Lung (tissue), 12 donors: Measurements from ENCODE around the gene ELL. TPM values are rescaled to one million over a fixed set of nuclear protein-coding genes. Genes with fewer than 3 reads are reported as not detected.
"Not testable (repeated sequence)": the region's sequence is repeated elsewhere in the genome, so short reads cannot be mapped to it uniquely, and the experiment has no call there.

Experiments
- ATAC-seq: fragments of 200-7000 bp; cut with Tn5 transposase; one replicate; pipeline ENCODE4 v1.9.1; 2020; ENCODE audit warnings: moderate number of reproducible peaks; ENCODE audit not compliant: insufficient read depth, low FRiP score
- DNase-seq, 3 donors: peaks; one replicate each; pipeline ENCODE4 v3.0.0-alpha.2; 2013 to 2017
- H3K27ac ChIP-seq, 2 donors: one replicate each; pipeline ENCODE4 v1.5.1; 2013; ENCODE audit warnings: mild to moderate bottlenecking in 2 of 2, moderate library complexity in 2 of 2, control low read depth in 1 of 2, inconsistent platforms in 1 of 2, low read depth in 1 of 2, low read length in 1 of 2
- H3K27me3 ChIP-seq, 3 donors: one replicate each; pipeline ENCODE4 v1.5.1; 2013; ENCODE audit warnings: low read length in 2 of 3; ENCODE audit not compliant: control insufficient read depth in 3 of 3, insufficient read depth in 3 of 3
- H3K36me3 ChIP-seq, 4 donors: one replicate each; pipeline ENCODE4 v1.5.1; 2013; ENCODE audit warnings: low read length in 4 of 4, mild to moderate bottlenecking in 1 of 4, moderate library complexity in 1 of 4; ENCODE audit not compliant: control insufficient read depth in 4 of 4, insufficient read depth in 4 of 4
- H3K4me1 ChIP-seq, 5 donors: one replicate each; pipeline ENCODE4 v1.5.1; 2013; ENCODE audit warnings: low read length in 5 of 5, mild to moderate bottlenecking in 2 of 5, moderate library complexity in 1 of 5; ENCODE audit not compliant: control insufficient read depth in 5 of 5, insufficient read depth in 5 of 5
- H3K4me3 ChIP-seq: one replicate; pipeline ENCODE4 v1.5.1; 2013; ENCODE audit warnings: mild to moderate bottlenecking, control low read depth, moderate library complexity
- H3K9ac ChIP-seq, 2 donors: one replicate each; pipeline ENCODE4 v1.5.1; 2013; ENCODE audit warnings: low read length in 2 of 2, control low read depth in 1 of 2; ENCODE audit not compliant: insufficient read depth in 1 of 2
- H3K9me3 ChIP-seq, 4 donors: one replicate each; pipeline ENCODE4 v1.5.1; 2013; ENCODE audit warnings: low read length in 3 of 4, mild to moderate bottlenecking in 1 of 4, moderate library complexity in 1 of 4; ENCODE audit not compliant: control insufficient read depth in 4 of 4, insufficient read depth in 3 of 4
- CTCF ChIP-seq: IDR thresholded peaks from 2 replicates; pipeline ENCODE4 v1.5.1; 2012; ENCODE audit warnings: mild to moderate bottlenecking; ENCODE audit errors: control extremely low read depth, extremely low read depth
- WGBS, 2 donors: extraction: QIAGEN DNeasy Blood & Tissue Kit; methylation state at CpG; one replicate each; pipeline ENCODE4 v1.1.7; 2013; 5-methylcytosine and 5-hydroxymethylcytosine counted together
- polyA plus RNA-seq, 2 donors: library from polyadenylated mRNA; stranded (reverse); fragments of 200-250 nt; gene quantifications; one replicate each; pipeline ENCODE4 v1.2.1, GENCODE V29; 2013
- total RNA-seq, 2 donors: library from RNA; depleted of rRNA in 1 of 2; stranded (reverse); fragments of >200 nt in 1 of 2; gene quantifications; one replicate each; pipeline ENCODE4 v1.2.1, GENCODE V29; 2014 to 2021
- donor health status: control.
- donor health status: control.
- donor health status: Bipolar disorder and iron deficiency.
- donor health status: healthy.
- donor health status: DM: yes; HTN: yes; CAD: no.

The ELL gene
- total and polyA plus RNA-seq, 4 donors = 9.3 to 26.8 (median 20.7) TPM

GRCh38 chr19:18406749-18407148 lies 115.1 kb downstream of the ELL start:
- ATAC-seq = no peak
- Histone ChIP-seq H3K9me3 (no peaks in the 10 kb centered on the region), H3K4me3 (no peak overlapping the region), H3K27ac (no peak overlapping the region), H3K36me3 (no peaks in the 10 kb centered on the region), H3K4me1 (no peaks in the 10 kb centered on the region), H3K9ac (no peak overlapping the region), H3K27me3 (no peaks in the 10 kb centered on the region)
- no peak for DNase-seq
- no peak for TF ChIP-seq CTCF
- 94 to 97% methylated on average over 9 of the region's 9 CpGs for WGBS, 2 donors

DNA sequence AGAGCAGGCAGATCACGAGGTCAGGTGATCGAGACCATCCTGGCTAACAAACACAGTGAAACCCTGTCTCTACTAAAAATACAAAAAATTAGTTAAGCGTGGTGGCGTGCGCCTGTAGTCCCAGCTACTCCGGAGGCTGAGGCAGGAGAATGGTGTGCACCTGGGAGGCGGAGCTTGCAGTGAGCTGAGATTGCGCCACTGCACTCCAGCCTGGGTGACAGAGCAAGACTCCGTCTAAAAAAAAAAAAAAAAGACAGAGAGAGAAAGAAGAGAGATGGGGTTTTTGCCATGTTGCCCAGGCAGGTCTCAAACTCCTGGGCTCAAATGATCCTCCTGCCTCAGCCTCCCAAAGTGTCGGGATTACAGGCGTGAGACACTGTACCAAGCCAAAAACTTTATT lies 116.1 kb downstream of the ELL start:
- H3K4me3 ChIP-seq, H3K27ac ChIP-seq, H3K27me3 ChIP-seq, H3K9me3 ChIP-seq, DNase-seq, H3K36me3 ChIP-seq, ATAC-seq, H3K4me1 ChIP-seq, H3K9ac ChIP-seq: not testable (repeated sequence)
- 83 to 90% methylated on average over 11 of the region's 11 CpGs for WGBS, 2 donors

DNA sequence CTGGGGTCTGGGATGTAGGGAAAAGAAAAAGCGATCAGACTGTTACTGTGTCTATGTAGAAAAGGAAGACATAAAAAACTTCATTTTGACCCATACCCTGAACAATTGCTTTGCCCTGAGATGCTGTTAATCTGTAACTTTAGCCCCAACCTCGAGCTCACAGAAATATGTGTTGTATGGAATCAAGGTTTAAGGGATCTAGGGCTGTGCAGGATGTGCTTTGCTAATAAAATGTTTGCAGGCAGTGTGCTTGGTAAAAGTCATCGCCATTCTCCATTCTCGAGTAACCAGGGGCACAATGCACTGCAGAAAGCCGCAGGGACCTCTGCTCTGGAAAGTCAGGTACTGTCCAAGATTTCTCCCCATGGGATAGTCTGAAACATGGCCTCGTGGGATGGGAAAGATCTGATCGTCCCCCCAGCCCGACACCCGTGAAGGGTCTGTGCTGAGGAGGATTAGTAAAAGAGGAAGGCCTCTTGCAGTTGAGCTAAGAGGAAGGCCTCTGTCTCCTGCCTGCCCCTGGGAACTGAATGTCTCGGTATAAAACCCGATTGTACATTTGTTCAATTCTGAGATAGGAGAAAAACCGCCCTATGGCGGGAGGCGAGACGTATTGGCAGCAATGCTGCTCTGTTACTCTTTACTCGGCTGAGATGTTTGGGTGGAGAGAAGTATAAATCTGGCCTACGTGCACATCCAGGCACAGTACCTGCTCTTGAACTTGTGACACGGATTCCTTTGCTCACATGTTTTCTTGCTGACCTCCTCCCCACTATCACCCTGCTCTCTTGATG lies 119.2 kb downstream of the ELL start:
- ATAC-seq, H3K4me3 ChIP-seq, H3K9ac ChIP-seq, DNase-seq, H3K27me3 ChIP-seq, H3K4me1 ChIP-seq, H3K9me3 ChIP-seq, H3K27ac ChIP-seq, H3K36me3 ChIP-seq: not testable (repeated sequence)
- 42 to 62% methylated on average over 18 of the region's 18 CpGs for WGBS, 2 donors

DNA sequence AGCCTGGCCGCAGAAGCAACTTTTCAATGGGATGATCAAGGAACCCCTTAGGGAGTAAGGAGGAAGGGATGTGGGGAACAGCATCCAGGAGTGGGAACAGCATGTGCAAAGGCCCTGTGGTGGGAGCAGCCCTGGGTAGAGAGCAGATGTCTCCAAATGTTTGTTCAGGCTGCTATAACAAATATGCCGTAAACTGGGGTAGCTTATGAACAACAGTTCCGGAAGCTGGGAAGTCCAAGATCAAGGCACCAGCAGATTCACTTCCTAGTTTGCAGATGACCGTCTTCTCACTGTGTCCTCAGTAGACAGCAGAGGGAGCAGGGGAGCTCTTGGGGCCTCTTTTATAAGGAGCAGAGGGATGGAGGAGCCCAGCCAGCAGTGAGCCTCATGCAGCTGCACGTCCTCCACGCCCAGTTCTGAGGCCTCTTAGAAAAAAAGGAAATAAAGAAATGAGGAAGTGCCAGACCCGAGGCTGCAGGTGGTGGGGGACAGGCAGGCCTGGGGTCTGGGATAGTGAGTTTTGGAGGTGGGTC lies 120.2 kb downstream of the ELL start:
- DNase-seq (peak; percentile 75 to 82 (median 76)), ATAC-seq (peak; percentile 30)
- peak overlapping the region in 1 of 2 donors; percentile 60 for H3K27ac ChIP-seq
- H3K27me3 ChIP-seq = no peaks in the 10 kb centered on the region
- 28 to 41% methylated on average over 7 of the region's 7 CpGs for WGBS, 2 donors
- no peak overlapping the region for H3K4me3 ChIP-seq
- H3K9me3 ChIP-seq = no peaks in the 10 kb centered on the region
- peaks cover 0 to 6% (median 0%) of the 10 kb centered on the region in 5 donors for H3K4me1 ChIP-seq
- no peak for TF ChIP-seq CTCF
- no peaks in the 10 kb centered on the region for H3K36me3 ChIP-seq
- H3K9ac ChIP-seq = no peak overlapping the region
